ENCODE measurements around the gene DCDC1.
A peak's percentile ranks its signal among the peaks of the same experiment; 100 is the strongest.

Gene DCDC1

GRCh38 chr11:31102316-31102715 lies 267.2 kb downstream of the DCDC1 start:
- no peak for DNase-seq

DNA sequence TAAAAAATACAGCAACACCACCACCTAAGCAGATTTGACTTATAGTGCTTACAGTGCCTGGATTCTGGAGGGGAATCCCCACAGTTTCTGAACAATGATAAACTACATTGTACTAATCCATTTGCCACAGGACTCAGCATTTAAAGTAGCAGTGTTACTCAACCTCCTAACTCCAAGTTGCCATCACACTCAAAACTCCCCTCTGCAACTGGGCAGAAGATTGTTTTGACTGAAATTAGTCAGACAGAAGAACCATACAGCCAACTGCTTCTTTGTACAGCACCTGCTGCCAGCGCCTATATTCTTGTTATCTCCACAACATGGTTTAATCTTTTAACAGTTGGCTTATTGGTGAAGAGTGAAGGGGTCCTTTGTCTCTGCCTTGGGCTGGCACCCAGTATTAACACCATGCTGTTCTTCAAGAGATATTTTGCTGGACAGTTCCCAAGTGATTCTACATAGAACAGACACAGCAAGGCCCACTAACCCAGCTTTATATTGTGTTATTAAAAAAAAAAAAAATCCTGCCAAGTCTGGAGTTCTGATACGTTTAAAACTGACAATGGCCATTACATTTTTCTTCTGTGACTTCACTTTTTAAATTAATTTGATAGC lies 273.2 kb downstream of the DCDC1 start:
- DNase-seq, result no peak

DNA sequence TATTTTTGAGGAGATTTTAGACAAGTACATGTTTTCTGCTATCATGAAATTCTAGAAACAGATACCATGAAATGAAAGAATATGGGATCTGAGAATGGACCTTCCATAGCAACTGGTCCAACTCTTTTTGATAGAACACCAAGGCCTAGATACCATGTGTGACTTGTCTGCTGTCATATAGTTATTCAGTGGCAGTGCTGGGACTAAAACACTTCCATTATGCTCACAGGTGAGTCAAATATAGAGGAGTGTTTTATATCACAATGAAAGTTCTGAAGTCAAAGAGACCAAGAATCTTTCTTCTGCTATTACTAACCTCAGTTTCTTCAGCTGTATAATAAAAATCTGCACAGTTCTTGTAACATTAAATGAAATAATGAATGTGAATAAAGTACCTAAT lies 276.9 kb downstream of the DCDC1 start:
- DNase-seq, result no peak

DNA sequence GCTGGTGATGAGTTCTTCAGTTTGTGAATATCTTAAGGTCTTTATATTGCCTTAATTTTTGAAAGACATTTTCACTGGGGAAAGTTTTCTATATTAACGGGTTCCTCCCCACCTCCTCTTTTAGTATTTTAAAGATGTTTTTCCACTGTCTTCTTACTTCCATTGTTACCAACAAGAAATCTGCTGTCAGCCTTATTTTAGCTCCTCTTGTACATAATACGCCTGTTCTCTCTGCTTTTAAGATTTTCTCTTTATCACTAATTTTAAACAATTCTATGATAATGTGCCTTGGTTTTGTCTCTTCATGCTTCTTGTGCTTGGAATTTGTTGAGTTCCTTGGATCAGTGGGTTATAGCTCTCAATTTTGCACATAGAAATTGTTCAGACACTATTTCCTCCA lies 280.4 kb downstream of the DCDC1 start:
- DNase-seq, result no peak

GRCh38 chr11:31069447-31070205 lies 299.9 kb downstream of the DCDC1 start:
- no peak for DNase-seq

DNA sequence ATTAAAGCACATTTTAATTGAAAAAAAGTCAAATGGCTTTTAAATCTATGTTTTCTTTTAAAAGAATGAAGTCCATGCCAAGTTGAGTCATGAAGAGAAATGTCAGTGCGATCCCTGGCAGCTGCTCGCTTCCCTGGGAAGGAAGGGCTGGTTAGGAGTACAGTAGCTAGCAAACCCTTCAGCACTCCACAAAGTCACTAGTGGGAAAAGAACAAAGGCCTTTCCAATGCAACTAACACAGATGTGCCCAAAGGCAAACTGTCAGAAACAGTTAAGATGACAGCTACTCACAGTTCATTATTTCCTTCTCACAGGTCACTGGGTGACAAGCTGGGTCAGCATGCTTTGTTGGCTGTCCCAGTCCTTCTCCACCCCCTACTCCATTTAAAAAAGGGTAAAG lies 308.7 kb downstream of the DCDC1 start:
- DNase-seq, result no peak

DNA sequence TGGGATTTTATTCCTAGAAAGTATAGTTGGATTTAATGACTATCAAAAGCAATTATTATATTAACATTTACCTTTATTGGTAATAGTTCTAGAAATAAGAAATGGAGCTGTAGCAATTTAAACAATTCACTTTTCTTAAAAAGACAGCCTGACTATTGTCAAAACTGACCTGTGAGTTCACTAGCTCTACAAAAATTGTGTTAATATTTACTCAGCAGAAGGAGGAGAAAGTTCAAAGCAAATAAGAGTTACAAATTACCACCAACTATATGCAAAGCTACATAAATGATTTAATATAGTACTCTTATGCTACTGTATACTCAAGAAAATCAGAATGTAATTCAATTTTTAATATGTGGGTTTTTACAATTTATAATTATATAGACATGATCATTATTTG lies 310.0 kb downstream of the DCDC1 start:
- no peak for DNase-seq

GRCh38 chr11:31050061-31050765 lies 319.3 kb downstream of the DCDC1 start:
- peak; percentile 46 for DNase-seq

GRCh38 chr11:31045335-31045734 lies 324.2 kb downstream of the DCDC1 start:
- peak; percentile 33 for DNase-seq

DNA sequence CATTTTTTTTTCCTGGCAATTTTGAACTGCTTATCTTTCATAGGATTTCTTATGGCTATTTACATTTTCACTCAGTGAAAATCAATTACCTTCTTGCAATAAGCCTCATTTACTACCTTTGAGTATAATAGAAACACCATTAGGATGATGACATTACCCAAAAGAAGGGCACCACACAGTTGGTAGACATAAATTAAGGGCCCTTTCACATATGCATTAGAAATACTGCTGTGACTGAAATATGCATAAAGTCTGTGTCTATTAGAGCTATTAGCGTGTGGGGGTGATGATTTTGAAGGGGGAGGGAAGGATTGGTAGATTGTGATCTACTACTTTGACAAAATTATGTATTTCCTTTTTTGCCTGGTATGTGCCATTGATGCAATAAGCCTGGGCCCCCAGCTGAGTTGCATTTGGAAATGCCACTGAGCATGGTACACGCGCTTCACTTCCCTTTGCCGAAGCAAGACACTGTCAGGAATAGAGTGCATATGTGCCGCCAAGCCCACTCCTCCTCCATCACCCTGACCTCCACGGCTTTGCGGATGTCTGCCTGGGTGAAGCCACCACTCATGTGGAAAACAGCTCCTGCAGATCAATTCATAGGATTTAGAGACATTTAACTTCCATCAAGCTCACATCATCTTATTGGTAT lies 339.3 kb downstream of the DCDC1 start:
- DNase-seq, result no peak

DNA sequence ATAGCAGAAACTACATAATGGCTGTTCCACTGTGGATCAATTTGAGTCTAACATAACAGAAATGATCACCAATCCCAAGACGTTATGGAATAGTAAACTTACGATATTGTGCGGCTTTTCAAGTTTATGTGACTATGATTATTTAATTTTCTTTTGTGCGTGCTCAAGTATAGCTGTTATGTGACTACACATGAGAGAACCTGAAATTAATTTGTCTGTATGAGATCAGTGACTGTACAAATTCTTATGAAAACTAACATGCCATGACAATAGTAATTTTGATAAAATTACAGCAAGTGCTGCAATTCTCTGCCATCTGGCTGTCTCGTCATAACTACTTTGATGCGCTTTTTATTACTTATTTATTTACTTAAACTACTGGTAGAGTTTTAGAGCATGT lies 343.2 kb downstream of the DCDC1 start:
- no peak for DNase-seq

DNA sequence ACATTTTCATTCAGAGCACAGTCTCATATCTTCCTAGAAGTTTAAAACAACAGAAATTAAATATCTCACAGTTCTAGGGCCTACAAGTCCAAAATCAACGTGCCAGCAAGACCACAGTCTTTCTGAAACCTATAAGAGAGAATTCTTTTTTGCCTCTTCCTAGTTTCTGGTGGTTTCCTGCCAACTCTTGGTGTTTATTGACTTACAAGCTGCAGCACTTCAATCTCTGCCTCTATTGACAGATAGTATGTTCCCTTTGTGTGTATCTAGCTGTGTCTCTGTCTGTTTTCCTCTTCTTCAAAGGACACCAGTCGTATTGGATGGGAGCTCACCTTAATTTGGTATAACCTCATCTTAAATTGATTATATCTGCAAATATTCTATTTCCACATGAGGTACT lies 347.5 kb downstream of the DCDC1 start:
- DNase-seq, result no peak

GRCh38 chr11:31019786-31020185 lies 349.8 kb downstream of the DCDC1 start:
- DNase-seq, result no peak

DNA sequence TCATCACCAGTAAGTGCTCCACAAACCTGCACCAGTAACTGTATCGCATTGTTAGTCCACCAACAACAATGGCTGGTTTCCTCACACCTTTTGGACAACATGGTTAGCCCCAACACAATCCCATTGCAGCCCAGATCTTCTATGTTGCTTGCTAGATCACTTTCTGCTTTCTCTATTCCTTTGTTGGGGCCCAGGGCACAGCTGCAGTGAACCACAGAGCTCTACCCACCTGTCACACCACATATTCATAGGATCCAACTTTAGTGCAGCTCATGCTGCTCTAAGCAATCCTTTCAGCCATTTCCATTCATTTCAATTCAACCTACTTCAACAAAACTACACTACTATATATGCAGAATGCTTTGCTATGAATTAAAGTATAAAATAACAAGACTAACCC lies 364.3 kb downstream of the DCDC1 start:
- no peak for DNase-seq

DNA sequence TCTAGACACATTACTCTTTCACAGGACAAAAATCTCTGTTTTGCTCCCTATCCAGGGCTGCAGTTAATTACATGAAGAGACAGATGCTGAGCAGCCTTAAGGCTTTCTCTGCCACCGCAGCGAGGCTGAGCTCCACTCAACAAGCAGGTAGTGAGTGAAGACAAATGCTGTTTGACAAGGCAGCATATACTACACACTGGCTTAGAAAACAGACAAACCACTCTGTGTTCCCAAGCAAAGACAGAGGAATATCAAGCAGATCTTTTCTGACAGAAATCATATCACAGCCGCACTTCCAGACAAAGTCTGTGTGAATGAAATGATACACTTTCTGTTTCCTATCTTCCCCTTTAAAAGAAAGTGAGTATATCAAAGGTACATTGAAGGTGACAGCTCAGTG lies 368.1 kb downstream of the DCDC1 start:
- DNase-seq, result no peak

GRCh38 chr11:31000381-31000780 lies 369.2 kb downstream of the DCDC1 start:
- no peak for DNase-seq

DNA sequence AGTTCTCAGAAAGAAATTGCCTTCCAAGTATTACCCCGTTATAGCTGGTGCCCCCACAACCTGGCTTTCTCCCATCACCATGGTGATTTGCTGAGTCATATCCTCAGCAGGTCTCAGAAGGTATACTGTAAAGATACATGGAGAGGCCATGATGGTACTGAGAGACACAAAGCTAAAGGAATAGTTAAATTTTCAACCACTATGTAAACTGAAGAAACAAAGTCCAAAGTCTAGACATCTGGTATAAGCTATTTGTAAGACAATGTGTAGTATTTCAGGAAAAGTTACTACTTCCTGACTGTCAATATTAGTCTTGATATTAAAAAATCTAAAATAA lies 377.1 kb downstream of the DCDC1 start:
- DNase-seq, result no peak

DNA sequence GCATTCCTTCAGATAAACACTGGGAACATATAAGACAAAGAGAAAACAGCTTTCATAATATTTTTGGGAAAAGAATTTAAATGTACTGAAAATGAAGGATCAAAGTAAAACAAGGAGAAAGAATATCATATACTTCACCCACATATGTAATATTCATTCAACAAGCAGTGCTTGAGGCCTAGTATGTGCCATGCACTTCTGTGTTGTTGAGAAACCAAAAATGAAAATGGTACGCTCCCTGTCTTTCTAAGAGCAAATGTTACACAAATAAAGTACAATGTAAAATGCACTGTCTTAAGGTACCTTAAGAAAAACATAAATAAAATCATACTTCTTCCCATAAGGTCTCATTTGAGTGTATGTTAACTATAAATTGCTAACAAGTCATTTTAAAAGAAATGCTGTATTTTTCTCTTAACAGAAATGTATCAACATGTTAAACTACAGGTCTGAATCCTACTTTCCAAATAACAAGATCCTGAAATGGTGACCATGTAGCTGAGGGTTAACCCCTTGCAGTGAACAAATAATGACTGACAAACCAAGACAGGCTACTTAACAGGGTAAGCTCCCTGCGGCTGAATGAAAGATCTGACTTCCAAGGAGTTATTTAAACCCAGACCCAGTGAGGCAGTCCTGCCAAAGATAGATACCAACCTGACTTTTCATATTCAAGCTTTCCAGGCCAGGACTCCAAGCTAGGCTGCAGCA lies 377.6 kb downstream of the DCDC1 start:
- no peak for DNase-seq

- DNase-seq, result no peak
Observed at GRCh38 chr11:30991376-30991775, 378.2 kb downstream of the DCDC1 start.

DNA sequence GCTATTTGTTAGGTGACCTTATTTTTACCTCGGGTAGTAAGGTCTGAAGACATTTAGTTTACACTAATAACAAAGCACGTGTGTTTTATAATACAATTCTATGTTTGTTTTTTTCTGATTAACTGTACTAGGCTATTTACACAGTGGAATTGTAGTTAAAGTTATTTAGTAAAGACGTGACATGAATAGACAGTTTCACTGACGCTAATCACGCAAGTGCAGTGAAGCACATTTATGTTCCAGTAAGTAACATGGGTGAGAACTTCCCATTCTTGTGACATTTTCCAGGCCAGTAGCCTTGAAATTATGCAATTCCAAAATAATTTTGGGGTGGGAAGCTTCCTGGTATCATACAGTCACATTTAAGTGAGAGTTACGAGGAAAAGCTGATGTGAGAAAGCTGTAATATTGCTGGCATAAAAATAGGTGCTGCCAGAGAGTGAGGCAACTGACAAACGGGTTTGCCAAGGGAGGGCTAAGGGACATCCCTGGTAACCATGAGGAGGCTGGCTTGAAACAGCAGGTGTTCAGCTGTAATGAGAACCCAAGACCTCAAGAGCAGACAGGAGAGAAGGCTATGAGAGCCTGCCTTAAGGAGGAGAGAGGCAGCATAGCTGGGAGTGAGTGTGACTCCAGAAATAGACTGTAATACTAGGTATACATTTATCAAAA lies 378.8 kb downstream of the DCDC1 start:
- DNase-seq, result no peak

- DNase-seq, result no peak
Observed at GRCh38 chr11:30987819-30988218, 381.7 kb downstream of the DCDC1 start.

GRCh38 chr11:30985536-30985935 lies 384.0 kb downstream of the DCDC1 start:
- no peak for DNase-seq

GRCh38 chr11:30984827-30985226 lies 384.7 kb downstream of the DCDC1 start:
- no peak for DNase-seq
